Heart left ventricle (tissue), 13 donors: ENCODE results near the gene LIMS2.

Experiments
- POLR2A ChIP-seq, 2 donors: fragments of 450-650 bp; IDR thresholded peaks; one replicate each; pipeline ENCODE4 v1.6.1; 2017; ENCODE audit warnings: antibody characterized with exemption in 2 of 2, mild to moderate bottlenecking in 2 of 2, moderate library complexity in 2 of 2
- TF ChIP-seq, protein P1 (sequence below), 12 donors: fragments of 200-600 bp; sonication (generic) in 4 of 12; IDR thresholded peaks; one replicate each; pipeline versions ENCODE4 v1.5.0 to v1.8.0; 2018 to 2022; ENCODE audit warnings: antibody characterized with exemption in 12 of 12, mild to moderate bottlenecking in 5 of 12
- donor health status: ischemic (EF 13 %, LVEDD 7.1; RV severe dilation, severe dysfunction).
- donor health status: DM: no; HTN: yes; CAD: no.
- donor health status: DM: no; HTN: no; CAD: no.
- donor health status: ischemic (EF 25% LVEDD 6.9; RV normal size, moderate dysfunction).
- donor health status: ischemic (EF 25% LVEDD 5.7; RV mildly dilated, moderate dysfunction).
- donor health status: ischemic (EF 35%, LVEDD 5.7; RV mildly dilated, moderate dysfunction).
- donor health status: nonischemic (EF 11% LVEDD 7.7; RV severe dilation, severe dysfunction).
- donor health status: DM: yes; HTN: yes; CAD: no.
- donor health status: PGD.
- donor health status: ischemic (EF 29% LVEDD 5.4; RV normal size, mild dysfunction).
- donor health status: nonischemic (EF 23%, LVEDD 6.1; RV moderate dilation, normal function).

DNA sequence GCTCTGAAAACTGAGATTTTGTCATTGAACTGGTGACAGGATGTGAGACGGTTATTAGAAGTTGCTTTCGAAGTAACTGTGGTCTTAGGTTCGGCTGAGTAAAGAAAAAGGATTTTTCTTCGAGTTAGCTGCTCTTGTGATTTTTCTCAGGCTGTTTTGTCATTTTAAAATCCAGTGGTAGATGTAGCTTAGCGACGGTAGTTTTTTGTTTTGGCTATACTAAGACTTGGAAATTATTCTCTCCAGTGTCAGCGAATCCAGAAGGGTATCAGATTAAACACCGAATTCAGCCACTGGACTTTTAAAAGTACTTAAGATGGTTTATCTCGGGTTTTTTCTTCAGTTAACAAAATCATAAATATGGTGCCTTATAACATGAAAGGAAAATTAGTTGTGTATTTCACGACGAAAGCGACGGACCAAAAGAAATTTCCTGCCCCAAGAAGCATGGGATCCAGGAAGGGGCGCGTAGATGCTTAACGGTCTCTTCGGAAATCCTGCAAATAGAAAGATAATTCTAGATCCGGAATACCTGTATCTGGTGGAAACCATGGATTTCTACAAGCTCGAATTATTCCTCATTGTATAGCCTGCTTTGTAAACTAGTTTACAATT, 27.2 kb upstream of the LIMS2 start:
- TF ChIP-seq, protein P1, sequence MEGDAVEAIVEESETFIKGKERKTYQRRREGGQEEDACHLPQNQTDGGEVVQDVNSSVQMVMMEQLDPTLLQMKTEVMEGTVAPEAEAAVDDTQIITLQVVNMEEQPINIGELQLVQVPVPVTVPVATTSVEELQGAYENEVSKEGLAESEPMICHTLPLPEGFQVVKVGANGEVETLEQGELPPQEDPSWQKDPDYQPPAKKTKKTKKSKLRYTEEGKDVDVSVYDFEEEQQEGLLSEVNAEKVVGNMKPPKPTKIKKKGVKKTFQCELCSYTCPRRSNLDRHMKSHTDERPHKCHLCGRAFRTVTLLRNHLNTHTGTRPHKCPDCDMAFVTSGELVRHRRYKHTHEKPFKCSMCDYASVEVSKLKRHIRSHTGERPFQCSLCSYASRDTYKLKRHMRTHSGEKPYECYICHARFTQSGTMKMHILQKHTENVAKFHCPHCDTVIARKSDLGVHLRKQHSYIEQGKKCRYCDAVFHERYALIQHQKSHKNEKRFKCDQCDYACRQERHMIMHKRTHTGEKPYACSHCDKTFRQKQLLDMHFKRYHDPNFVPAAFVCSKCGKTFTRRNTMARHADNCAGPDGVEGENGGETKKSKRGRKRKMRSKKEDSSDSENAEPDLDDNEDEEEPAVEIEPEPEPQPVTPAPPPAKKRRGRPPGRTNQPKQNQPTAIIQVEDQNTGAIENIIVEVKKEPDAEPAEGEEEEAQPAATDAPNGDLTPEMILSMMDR (IDR thresholded peaks at IDR 0.05): no peak
- TF ChIP-seq POLR2A (IDR thresholded peaks at IDR 0.05): no peak
